ENCODE measurements around the gene RANBP2.
"Not testable (repeated sequence)": the region's sequence is repeated elsewhere in the genome, so short reads cannot be mapped to it uniquely, and the experiment has no call there.

GRCh38 chr2:108726048-108726447 lies 6.8 kb downstream of the RANBP2 start:
- TF ChIP-seq POLR2A (IDR thresholded peaks at IDR 0.05; ENCODE audit: low read length); GATA1 (IDR thresholded peaks at IDR 0.05; ENCODE audit: low read depth, low read length): not testable (repeated sequence)

Data from erythroblast (primary cell).